GM23248 (cell line): ENCODE data around the gene TBL1XR1.

Experiments used
- EZH2 ChIP-seq: fragments of 200-600 bp; sonication (generic); IDR thresholded peaks from 2 replicates; pipeline ENCODE4 v1.6.1; 2018; ENCODE audit warnings: antibody characterized with exemption, mild to moderate bottlenecking; ENCODE audit not compliant: insufficient read depth, poor library complexity, severe bottlenecking
- EZH2phosphoT487 ChIP-seq: fragments of 200-600 bp; sonication (generic); IDR thresholded peaks from 2 replicates; pipeline ENCODE4 v1.6.1; 2018; ENCODE audit warnings: antibody characterized with exemption, moderate library complexity, mild to moderate bottlenecking, low read depth; ENCODE audit not compliant: insufficient read depth

DNA sequence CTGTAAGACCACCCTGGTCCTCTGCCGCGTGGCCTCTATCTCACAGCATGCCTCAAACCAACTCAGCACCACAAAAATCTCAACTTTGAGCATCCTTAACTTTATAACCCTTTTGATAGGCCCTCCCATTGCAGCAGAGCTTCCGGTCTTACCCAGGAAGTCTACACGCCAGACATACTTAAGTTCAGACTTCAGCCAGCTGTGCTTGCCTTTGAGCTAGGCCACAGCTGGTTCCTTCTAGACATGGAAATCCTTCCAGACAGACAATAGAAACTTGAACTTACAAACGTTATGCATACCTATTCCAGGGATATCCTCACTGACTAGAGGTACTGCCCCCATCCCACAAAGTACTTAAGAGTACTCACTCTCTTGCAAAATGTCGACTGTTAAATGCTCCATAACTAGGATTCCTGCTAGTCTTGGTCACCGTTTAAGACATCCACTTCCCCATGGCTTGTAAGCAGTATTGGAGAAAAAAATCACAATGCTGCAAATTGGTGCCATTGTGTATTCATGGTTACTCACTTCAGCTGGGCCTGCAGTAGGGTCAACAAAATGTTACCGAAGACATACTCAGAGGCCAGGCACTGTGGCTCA, 183.5 kb downstream of the TBL1XR1 start:
- TF ChIP-seq EZH2 (no peak), EZH2phosphoT487 (no peak)
